HepG2 (cell line): ENCODE data around the gene LRRC42. TPM values are rescaled to one million over a fixed set of nuclear protein-coding genes. Genes with fewer than 3 reads are reported as not detected.

Source experiments
- ATAC-seq: fragments of 200-7000 bp; cut with Tn5 transposase; 3 replicates; pipeline ENCODE4 v1.9.1; 2020; ENCODE audit warnings: mild to moderate bottlenecking, moderate library complexity
- BruUV-seq: library from RNA; stranded (reverse); fragments of 400-500 nt; replicated peaks from 2 replicates; lab custom pipeline; 2021; lab: Mats Ljungman, UMichigan
- CTCF ChIA-PET: fragments of 300-600 bp; formaldehyde crosslinking; extraction: SDS; loops from one replicate; lab custom pipeline; 2021; ENCODE audit warnings: low total read pairs, inconsistent platforms, low intra/inter-chr PET ratio; lab: Yijun Ruan, JAX
- POLR2A ChIA-PET: fragments of 350-600 bp; sonication (Branson Sonifier 250); formaldehyde crosslinking; loops from one replicate; lab custom pipeline; 2020; ENCODE audit warnings: antibody characterized with exemption, inconsistent platforms; lab: Yijun Ruan, JAX
- DNase-seq: peaks from one replicate; pipeline ENCODE4 v3.0.0-alpha.2; 2015; ENCODE audit warnings: low spot score
- FAIRE-seq: peaks from 3 replicates; lab custom pipeline; 2011; peaks lifted over from hg19 to GRCh38; lab: Jason Lieb, UNC
- H2AFZ ChIP-seq: one replicate; pipeline ENCODE4 v1.6.1; 2011; ENCODE audit warnings: low read length, inconsistent platforms
- H3K27ac ChIP-seq: fragments of 300-600 bp; 3 replicates; pipeline ENCODE4 v1.8.0; 2011; ENCODE audit warnings: mixed run types, mild to moderate bottlenecking, mixed read lengths, low read length, inconsistent platforms; ENCODE audit not compliant: insufficient read depth; ENCODE audit errors: extremely low read length
- H3K27me3 ChIP-seq, 2 experiments: fragments of 200-600 bp in 1 of 2; 2 replicates in 1 of 2; 3 replicates in 1 of 2; pipeline versions ENCODE4 v1.6.0 to v1.8.0; 2011; ENCODE audit warnings: low read length in 2 of 2, mild to moderate bottlenecking in 2 of 2, moderate library complexity in 2 of 2, inconsistent platforms in 1 of 2; ENCODE audit not compliant: insufficient read depth in 2 of 2, control insufficient read depth in 1 of 2
- H3K36me3 ChIP-seq, 2 experiments: fragments of 200-600 bp in 1 of 2; replicated peaks in 1 of 2; 2 replicates in 1 of 2; 3 replicates in 1 of 2; pipeline versions ENCODE4 v1.5.1 to v1.8.0; 2011; ENCODE audit warnings: low read length in 2 of 2, inconsistent platforms in 1 of 2; ENCODE audit not compliant: insufficient read depth in 2 of 2, control insufficient read depth in 1 of 2
- H3K4me1 ChIP-seq: 2 replicates; pipeline ENCODE4 v1.5.1; 2012; ENCODE audit warnings: low read length, inconsistent platforms; ENCODE audit not compliant: insufficient read depth
- H3K4me2 ChIP-seq: 2 replicates; pipeline ENCODE4 v1.6.0; 2011; ENCODE audit warnings: low read depth, low read length, inconsistent platforms
- H3K4me3 ChIP-seq, 3 experiments: fragments of 200-600 bp in 1 of 3; sonication (generic), shearing (Covaris generic) in 1 of 3; replicated peaks in 1 of 3; 2 replicates each; pipeline ENCODE4 v1.5.1; 2011 to 2016; ENCODE audit warnings: low read length in 3 of 3, inconsistent platforms in 2 of 3, low read depth in 2 of 3, mild to moderate bottlenecking in 2 of 3, control low read depth in 1 of 3, mixed read lengths in 1 of 3; ENCODE audit not compliant: insufficient read depth in 1 of 3
- H3K79me2 ChIP-seq: one replicate; pipeline ENCODE4 v1.6.1; 2011; ENCODE audit warnings: low read length, inconsistent platforms; ENCODE audit not compliant: insufficient read depth
- H3K9ac ChIP-seq: 2 replicates; pipeline ENCODE4 v1.6.0; 2011; ENCODE audit warnings: mild to moderate bottlenecking, low read depth, low read length, inconsistent platforms; ENCODE audit not compliant: insufficient read depth
- H3K9me3 ChIP-seq: 2 replicates; pipeline ENCODE4 v1.5.1; 2012; ENCODE audit warnings: mild to moderate bottlenecking, low read length
- H4K20me1 ChIP-seq: 2 replicates; pipeline ENCODE4 v1.6.0; 2011; ENCODE audit warnings: inconsistent platforms, mild to moderate bottlenecking, low read length, moderate library complexity; ENCODE audit not compliant: insufficient read depth
- IRX3 ChIP-seq: sonication (generic); formaldehyde crosslinking; IDR thresholded peaks from 2 replicates; pipeline ENCODE4 v1.8.1; 2023; ENCODE audit warnings: mild to moderate bottlenecking, low read depth, missing genetic modification reagents, borderline replicate concordance
- MED1 ChIP-seq: sonication (generic); formaldehyde crosslinking; IDR thresholded peaks from 2 replicates; pipeline ENCODE4 v1.4.0; 2020; ENCODE audit warnings: missing genetic modification reagents
- NCOA2 ChIP-seq: sonication (generic); formaldehyde crosslinking; IDR thresholded peaks from 2 replicates; pipeline ENCODE4 v1.8.0; 2022; ENCODE audit warnings: inconsistent platforms
- SATB2 ChIP-seq: sonication (generic); formaldehyde crosslinking; IDR thresholded peaks from 2 replicates; pipeline ENCODE4 v1.5.0; 2020; ENCODE audit warnings: missing genetic modification reagents
- SMAD9 ChIP-seq: sonication (generic); formaldehyde crosslinking; IDR thresholded peaks from 2 replicates; pipeline ENCODE4 v1.5.1; 2020; ENCODE audit warnings: mild to moderate bottlenecking, missing genetic modification reagents
- ZMAT3 ChIP-seq: sonication (generic); formaldehyde crosslinking; conservative IDR thresholded peaks from 2 replicates; pipeline ENCODE4 v1.7.0; 2021; ENCODE audit warnings: missing genetic modification reagents
- ZNF720 ChIP-seq: sonication (generic); formaldehyde crosslinking; IDR thresholded peaks from 2 replicates; pipeline ENCODE4 v1.4.0; 2020; ENCODE audit warnings: missing genetic modification reagents
- ZSCAN21 ChIP-seq: sonication (generic); formaldehyde crosslinking; IDR thresholded peaks from 2 replicates; pipeline ENCODE4 v1.8.0; 2022; ENCODE audit warnings: mild to moderate bottlenecking, missing genetic modification reagents, moderate library complexity, borderline replicate concordance
- WGBS: methylation state at CpG from one replicate; pipeline ENCODE4 v1.1.6; 2017; ENCODE audit warnings: low lambda C conversion rate; 5-methylcytosine and 5-hydroxymethylcytosine counted together
- in situ Hi-C: cut with HindIII; loops from 2 replicates; pipeline ENCODE4 v1.10.0; 2017; ENCODE audit warnings: low pct_unique_long_range_greater_than_20kb; ENCODE audit not compliant: extremely low pct_ligation_motif_present
- intact Hi-C: fragments of 100-400 bp; cut with micrococcal nuclease; formaldehyde crosslinking; loops from one replicate; pipeline ENCODE4 v1.10.0; 2022; ENCODE audit not compliant: unreplicated experiment
- polyA plus RNA-seq, 8 experiments: library from polyadenylated mRNA; depleted of rRNA in 3 of 8; stranded (reverse) in 7 of 8; unstranded in 1 of 8; fragments of >200 nt; fragmentation: Illumina TruSeq in 4 of 8; extraction: Trizol in 4 of 8; gene quantifications; 2 replicates each; pipeline versions ENCODE4 v1.2.1 to v1.2.3, GENCODE V29; 2011 to 2016; ENCODE audit warnings: low read depth in 4 of 8, missing spikeins in 1 of 8, mixed read lengths in 1 of 8; ENCODE audit not compliant: insufficient read depth in 1 of 8
- total RNA-seq, 5 experiments: library from RNA; depleted of rRNA; stranded (reverse); fragments of >200 nt; fragmentation: Illumina TruSeq; extraction: Trizol; gene quantifications; 2 replicates each; pipeline ENCODE4 v1.2.3, GENCODE V29; 2016; ENCODE audit warnings: low read depth in 1 of 5
- TF ChIP-seq, protein P1 (sequence below): sonication (generic); formaldehyde crosslinking; conservative IDR thresholded peaks from 2 replicates; pipeline ENCODE4 v1.4.0; 2020; ENCODE audit warnings: missing genetic modification reagents

The LRRC42 gene
- total and polyA plus RNA-seq, 2 of the 13 experiments (the other 11 are each of a cell fraction or from before 2014, with no cell fraction given): 30.6 to 43.6 TPM

DNA sequence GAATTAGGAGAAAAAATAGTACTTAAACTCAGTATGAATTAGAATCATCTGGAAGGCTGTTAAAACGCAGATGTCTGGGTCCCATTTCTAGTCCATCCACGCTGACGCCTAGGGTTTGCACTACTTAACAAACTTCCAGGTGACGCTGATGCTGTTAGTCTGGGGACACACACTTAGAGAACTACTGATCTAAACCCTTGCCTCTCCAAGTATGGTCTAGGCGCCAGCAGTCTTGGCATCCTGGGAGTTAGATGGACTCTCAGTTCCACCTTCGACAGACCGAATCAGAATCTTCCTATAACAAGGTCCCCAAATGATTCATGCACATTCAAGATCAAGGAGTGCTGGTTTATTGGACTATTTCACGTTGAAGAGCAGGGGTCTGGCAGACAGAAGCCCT lies 40.6 kb upstream of the LRRC42 start:
- FAIRE-seq (no peak), DNase-seq (no peak), ATAC-seq (no peak)
- Histone ChIP-seq H3K27ac (no peak overlapping the region), H3K27me3 (no peaks in the 10 kb centered on the region), H3K4me2 (no peak overlapping the region), H3K36me3 (no peaks in the 10 kb centered on the region), H3K4me1 (peaks cover 89% of the 10 kb centered on the region), H4K20me1 (no peaks in the 10 kb centered on the region), H2AFZ (no peak overlapping the region), H3K79me2 (no peaks in the 10 kb centered on the region), H3K9ac (no peak overlapping the region), H3K9me3 (no peaks in the 10 kb centered on the region), H3K4me3 (no peak overlapping the region)
- WGBS: 95% methylated on average over 7 of the region's 8 CpGs
- intact Hi-C loops: no loop called here
- in situ Hi-C loops: no loop called here
- TF ChIP-seq SATB2 (CRISPR knock-in tag) (no peak), NCOA2 (CRISPR knock-in tag) (no peak)
- BruUV-seq: no TSS peak
- POLR2A ChIA-PET: no interaction called here
- CTCF ChIA-PET: no interaction called here

GRCh38 chr1:53906121-53906520 lies 40.0 kb upstream of the LRRC42 start:
- CTCF ChIA-PET: no interaction called here
- Histone ChIP-seq H2AFZ (no peak overlapping the region), H3K79me2 (no peaks in the 10 kb centered on the region), H3K4me1 (peaks cover 88% of the 10 kb centered on the region), H3K9ac (no peak overlapping the region), H3K9me3 (no peaks in the 10 kb centered on the region)
- FAIRE-seq: no peak
- POLR2A ChIA-PET: no interaction called here
- intact Hi-C loops: no loop called here
- in situ Hi-C loops: no loop called here
- no TSS peak for BruUV-seq
- WGBS: 100% methylated on average over 2 of the region's 4 CpGs
- TF ChIP-seq MED1 (CRISPR knock-in tag): no peak
- no peak for TF ChIP-seq ZSCAN21 (CRISPR knock-in tag)
- TF ChIP-seq IRX3 (CRISPR knock-in tag): no peak
- TF ChIP-seq SMAD9 (CRISPR knock-in tag): no peak
- TF ChIP-seq ZMAT3 (CRISPR knock-in tag): no peak
- TF ChIP-seq, protein P1, sequence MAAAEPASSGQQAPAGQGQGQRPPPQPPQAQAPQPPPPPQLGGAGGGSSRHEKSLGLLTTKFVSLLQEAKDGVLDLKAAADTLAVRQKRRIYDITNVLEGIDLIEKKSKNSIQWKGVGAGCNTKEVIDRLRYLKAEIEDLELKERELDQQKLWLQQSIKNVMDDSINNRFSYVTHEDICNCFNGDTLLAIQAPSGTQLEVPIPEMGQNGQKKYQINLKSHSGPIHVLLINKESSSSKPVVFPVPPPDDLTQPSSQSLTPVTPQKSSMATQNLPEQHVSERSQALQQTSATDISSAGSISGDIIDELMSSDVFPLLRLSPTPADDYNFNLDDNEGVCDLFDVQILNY (CRISPR knock-in tag): no peak
- no peak for TF ChIP-seq ZNF720 (CRISPR knock-in tag)
- TF ChIP-seq, all 625 proteins: peak for 0
- no peak for ATAC-seq
- DNase-seq: no peak
- no peaks in the 10 kb centered on the region for H3K27me3 ChIP-seq
- no peak overlapping the region for H3K27ac ChIP-seq
- no peaks in the 10 kb centered on the region for H3K36me3 ChIP-seq
- H3K4me2 ChIP-seq: no peak overlapping the region
- no peaks in the 10 kb centered on the region for H4K20me1 ChIP-seq
- H3K4me3 ChIP-seq: no peak overlapping the region
